Lung (tissue), 12 donors: Measurements from ENCODE around the gene WTIP. TPM values are rescaled to one million over a fixed set of nuclear protein-coding genes. Genes with fewer than 3 reads are reported as not detected.

Source experiments
- ATAC-seq: fragments of 200-7000 bp; cut with Tn5 transposase; one replicate; pipeline ENCODE4 v1.9.1; 2020; ENCODE audit warnings: moderate number of reproducible peaks; ENCODE audit not compliant: insufficient read depth, low FRiP score
- DNase-seq, 3 donors: peaks; one replicate each; pipeline ENCODE4 v3.0.0-alpha.2; 2013 to 2017
- H3K27ac ChIP-seq, 2 donors: one replicate each; pipeline ENCODE4 v1.5.1; 2013; ENCODE audit warnings: mild to moderate bottlenecking in 2 of 2, moderate library complexity in 2 of 2, control low read depth in 1 of 2, inconsistent platforms in 1 of 2, low read depth in 1 of 2, low read length in 1 of 2
- H3K27me3 ChIP-seq, 3 donors: one replicate each; pipeline ENCODE4 v1.5.1; 2013; ENCODE audit warnings: low read length in 2 of 3; ENCODE audit not compliant: control insufficient read depth in 3 of 3, insufficient read depth in 3 of 3
- H3K36me3 ChIP-seq, 4 donors: one replicate each; pipeline ENCODE4 v1.5.1; 2013; ENCODE audit warnings: low read length in 4 of 4, mild to moderate bottlenecking in 1 of 4, moderate library complexity in 1 of 4; ENCODE audit not compliant: control insufficient read depth in 4 of 4, insufficient read depth in 4 of 4
- H3K4me1 ChIP-seq, 5 donors: one replicate each; pipeline ENCODE4 v1.5.1; 2013; ENCODE audit warnings: low read length in 5 of 5, mild to moderate bottlenecking in 2 of 5, moderate library complexity in 1 of 5; ENCODE audit not compliant: control insufficient read depth in 5 of 5, insufficient read depth in 5 of 5
- H3K4me3 ChIP-seq: one replicate; pipeline ENCODE4 v1.5.1; 2013; ENCODE audit warnings: mild to moderate bottlenecking, control low read depth, moderate library complexity
- H3K9ac ChIP-seq, 2 donors: one replicate each; pipeline ENCODE4 v1.5.1; 2013; ENCODE audit warnings: low read length in 2 of 2, control low read depth in 1 of 2; ENCODE audit not compliant: insufficient read depth in 1 of 2
- H3K9me3 ChIP-seq, 4 donors: one replicate each; pipeline ENCODE4 v1.5.1; 2013; ENCODE audit warnings: low read length in 3 of 4, mild to moderate bottlenecking in 1 of 4, moderate library complexity in 1 of 4; ENCODE audit not compliant: control insufficient read depth in 4 of 4, insufficient read depth in 3 of 4
- WGBS, 2 donors: extraction: QIAGEN DNeasy Blood & Tissue Kit; methylation state at CpG; one replicate each; pipeline ENCODE4 v1.1.7; 2013; 5-methylcytosine and 5-hydroxymethylcytosine counted together
- polyA plus RNA-seq, 2 donors: library from polyadenylated mRNA; stranded (reverse); fragments of 200-250 nt; gene quantifications; one replicate each; pipeline ENCODE4 v1.2.1, GENCODE V29; 2013
- total RNA-seq, 2 donors: library from RNA; depleted of rRNA in 1 of 2; stranded (reverse); fragments of >200 nt in 1 of 2; gene quantifications; one replicate each; pipeline ENCODE4 v1.2.1, GENCODE V29; 2014 to 2021
- TF ChIP-seq, protein P1 (sequence below): IDR thresholded peaks from 2 replicates; pipeline ENCODE4 v1.5.1; 2012; ENCODE audit warnings: mild to moderate bottlenecking; ENCODE audit errors: control extremely low read depth, extremely low read depth
- donor health status: control.
- donor health status: control.
- donor health status: Bipolar disorder and iron deficiency.
- donor health status: healthy.
- donor health status: DM: yes; HTN: yes; CAD: no.

WTIP gene
- total and polyA plus RNA-seq, 4 donors = 6.4 to 31.9 (median 13.1) TPM

DNA sequence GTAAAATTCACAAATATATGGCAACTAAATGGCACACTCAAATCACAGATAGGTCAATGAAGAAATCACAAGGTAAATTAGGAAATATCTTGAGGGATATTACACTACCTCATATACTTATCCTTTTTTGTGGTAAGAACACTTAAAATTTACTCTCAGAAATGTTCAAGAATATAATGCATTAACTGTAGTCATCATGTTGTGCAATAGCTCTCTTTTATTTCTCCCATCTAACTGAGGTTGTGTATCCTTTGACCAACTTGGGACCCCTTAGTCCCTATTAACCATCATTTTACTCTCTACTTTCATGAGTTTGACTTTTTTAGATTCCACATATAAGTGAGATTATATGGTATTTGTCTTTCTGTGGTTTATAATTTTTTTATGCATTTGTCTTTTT is 52.6 kb downstream of the WTIP start:
- H3K27me3 ChIP-seq = peaks cover 0 to 19% (median 0%) of the 10 kb centered on the region in 3 donors
- H3K27ac ChIP-seq = no peak overlapping the region
- H3K4me3 ChIP-seq = no peak overlapping the region
- TF ChIP-seq, protein P1, sequence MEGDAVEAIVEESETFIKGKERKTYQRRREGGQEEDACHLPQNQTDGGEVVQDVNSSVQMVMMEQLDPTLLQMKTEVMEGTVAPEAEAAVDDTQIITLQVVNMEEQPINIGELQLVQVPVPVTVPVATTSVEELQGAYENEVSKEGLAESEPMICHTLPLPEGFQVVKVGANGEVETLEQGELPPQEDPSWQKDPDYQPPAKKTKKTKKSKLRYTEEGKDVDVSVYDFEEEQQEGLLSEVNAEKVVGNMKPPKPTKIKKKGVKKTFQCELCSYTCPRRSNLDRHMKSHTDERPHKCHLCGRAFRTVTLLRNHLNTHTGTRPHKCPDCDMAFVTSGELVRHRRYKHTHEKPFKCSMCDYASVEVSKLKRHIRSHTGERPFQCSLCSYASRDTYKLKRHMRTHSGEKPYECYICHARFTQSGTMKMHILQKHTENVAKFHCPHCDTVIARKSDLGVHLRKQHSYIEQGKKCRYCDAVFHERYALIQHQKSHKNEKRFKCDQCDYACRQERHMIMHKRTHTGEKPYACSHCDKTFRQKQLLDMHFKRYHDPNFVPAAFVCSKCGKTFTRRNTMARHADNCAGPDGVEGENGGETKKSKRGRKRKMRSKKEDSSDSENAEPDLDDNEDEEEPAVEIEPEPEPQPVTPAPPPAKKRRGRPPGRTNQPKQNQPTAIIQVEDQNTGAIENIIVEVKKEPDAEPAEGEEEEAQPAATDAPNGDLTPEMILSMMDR = no peak
- H3K9me3 ChIP-seq = no peaks in the 10 kb centered on the region
- ATAC-seq (no peak), DNase-seq (no peak)
- H3K4me1 ChIP-seq = no peaks in the 10 kb centered on the region
- no peaks in the 10 kb centered on the region for H3K36me3 ChIP-seq
- no peak overlapping the region for H3K9ac ChIP-seq

DNA sequence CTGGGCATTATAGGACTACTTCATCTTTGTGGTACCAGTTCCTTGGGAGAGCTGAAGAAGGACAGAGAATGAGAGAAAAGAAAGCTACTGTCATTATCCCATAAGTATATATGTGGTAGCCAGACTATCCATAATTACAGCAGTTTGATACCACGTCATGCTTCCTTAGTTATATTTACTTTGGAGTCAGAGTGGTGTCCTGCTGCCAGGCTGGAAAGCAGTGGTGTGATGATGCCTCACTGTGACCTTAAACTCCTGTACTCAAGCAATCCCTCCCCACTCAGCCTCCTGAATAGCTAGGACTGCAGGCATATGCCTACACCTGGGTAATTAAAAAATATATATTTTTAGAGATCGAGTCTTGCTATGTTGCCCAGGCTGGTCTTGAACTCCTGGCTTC is 57.8 kb downstream of the WTIP start:
- Histone ChIP-seq H3K9ac (no peak overlapping the region), H3K27me3 (peaks cover 0 to 11% (median 0%) of the 10 kb centered on the region in 3 donors), H3K4me3 (no peak overlapping the region), H3K9me3 (peaks cover 0 to 5% (median 0%) of the 10 kb centered on the region in 4 donors), H3K4me1 (no peaks in the 10 kb centered on the region), H3K36me3 (no peaks in the 10 kb centered on the region), H3K27ac (no peak overlapping the region)
- 68 to 79% methylated on average over 2 of the region's 2 CpGs for WGBS, 2 donors
- TF ChIP-seq, protein P1 = no peak
- no peak for DNase-seq
- no peak for ATAC-seq

DNA sequence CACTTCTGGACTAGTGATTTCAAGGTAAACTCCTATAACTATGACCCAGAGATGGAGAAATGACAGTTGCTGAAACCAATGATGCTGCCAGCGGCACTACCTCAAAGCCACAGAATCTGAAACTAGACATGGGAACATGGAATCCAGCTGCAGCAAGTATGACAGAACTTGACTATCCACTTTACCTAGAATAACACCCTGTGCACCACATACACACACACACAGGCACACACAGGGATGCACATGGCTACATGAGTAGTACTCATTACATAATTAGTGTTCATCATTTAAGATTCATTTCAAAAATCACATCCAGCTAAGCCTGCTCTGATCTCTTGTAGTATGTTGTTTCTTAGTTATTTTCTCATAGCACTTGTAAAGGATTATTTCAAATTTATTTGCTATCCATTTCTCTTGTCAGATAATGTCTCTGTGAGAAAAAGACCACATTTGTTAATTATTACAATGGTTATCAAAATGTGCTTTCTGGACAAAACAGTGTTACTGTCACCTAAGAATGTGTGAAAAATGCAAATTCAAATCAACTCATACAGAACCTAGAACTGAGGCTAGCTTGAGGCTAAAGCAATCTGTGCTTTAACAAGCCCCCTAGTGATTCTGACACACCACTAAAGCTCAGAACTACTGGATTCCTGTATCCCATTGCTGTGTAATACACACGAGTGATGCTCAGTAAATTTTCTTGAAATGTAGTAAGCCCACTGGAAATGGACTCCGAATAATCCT is 59.4 kb downstream of the WTIP start:
- WGBS, 2 donors = 85 to 86% methylated on average over 3 of the region's 3 CpGs
- Histone ChIP-seq H3K27ac (no peak overlapping the region), H3K9me3 (peaks cover 0 to 5% (median 0%) of the 10 kb centered on the region in 4 donors), H3K4me3 (no peak overlapping the region), H3K9ac (no peak overlapping the region), H3K27me3 (peaks cover 0 to 6% (median 0%) of the 10 kb centered on the region in 3 donors), H3K4me1 (no peaks in the 10 kb centered on the region), H3K36me3 (no peaks in the 10 kb centered on the region)
- ATAC-seq = no peak
- DNase-seq = no peak
- TF ChIP-seq, protein P1 = no peak

DNA sequence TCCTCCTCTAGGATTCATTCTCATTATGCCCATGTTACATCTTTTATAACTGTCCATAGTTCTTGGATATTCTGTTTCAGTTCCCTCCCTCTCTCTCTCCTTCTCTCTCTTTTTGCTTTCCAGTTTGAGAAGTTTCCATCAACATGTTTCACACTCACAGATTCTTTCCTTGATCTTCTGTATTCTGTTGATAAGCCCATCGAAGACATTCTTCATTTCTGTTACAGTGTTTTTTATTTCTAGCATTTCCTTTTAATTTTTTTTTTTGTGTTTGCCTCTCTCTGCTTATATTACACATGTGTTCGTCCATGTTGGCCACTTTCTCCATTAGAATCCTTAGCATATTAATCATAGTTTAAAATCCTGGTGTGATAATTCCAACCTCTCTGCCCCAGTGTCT is 68.3 kb downstream of the WTIP start:
- TF ChIP-seq, protein P1 = no peak
- peaks cover 0 to 3% (median 0%) of the 10 kb centered on the region in 3 donors for H3K27me3 ChIP-seq
- H3K9me3 ChIP-seq = peaks cover 0 to 3% (median 3%) of the 10 kb centered on the region in 4 donors
- no peak overlapping the region for H3K9ac ChIP-seq
- no peaks in the 10 kb centered on the region for H3K4me1 ChIP-seq
- ATAC-seq (no peak), DNase-seq (no peak)
- H3K4me3 ChIP-seq = no peak overlapping the region
- WGBS, 2 donors = 75 to 80% methylated on average over 2 of the region's 2 CpGs
- H3K36me3 ChIP-seq = no peaks in the 10 kb centered on the region
- H3K27ac ChIP-seq = no peak overlapping the region
